H9 (cell line): ENCODE data around the gene GLS. TPM values are rescaled to one million over a fixed set of nuclear protein-coding genes. Genes with fewer than 3 reads are reported as not detected.

ENCODE experiments used
- DNase-seq: peaks from one replicate; pipeline ENCODE4 v3.0.0-alpha.2; 2017
- H2AFZ ChIP-seq: one replicate; pipeline ENCODE4 v1.6.1; 2013; ENCODE audit warnings: mild to moderate bottlenecking, low read length, control low read depth, moderate library complexity
- H2AK5ac ChIP-seq: 2 replicates; pipeline ENCODE4 v1.6.1; 2013; ENCODE audit warnings: low read length, control low read depth, mixed read lengths; ENCODE audit not compliant: insufficient read length
- H2BK120ac ChIP-seq: one replicate; pipeline ENCODE4 v1.6.1; 2013; ENCODE audit warnings: low read depth, mild to moderate bottlenecking, low read length, control low read depth, inconsistent platforms; ENCODE audit not compliant: poor library complexity, severe bottlenecking
- H2BK12ac ChIP-seq: 2 replicates; pipeline ENCODE4 v1.6.1; 2013; ENCODE audit warnings: low read length, control low read depth, mixed read lengths, low read depth; ENCODE audit not compliant: insufficient read length
- H2BK15ac ChIP-seq: 2 replicates; pipeline ENCODE4 v1.6.1; 2013; ENCODE audit warnings: low read depth, low read length, control low read depth
- H2BK20ac ChIP-seq: one replicate; pipeline ENCODE4 v1.6.1; 2013; ENCODE audit warnings: low read depth, mild to moderate bottlenecking, low read length, control low read depth, inconsistent platforms; ENCODE audit not compliant: poor library complexity, severe bottlenecking
- H2BK5ac ChIP-seq: 2 replicates; pipeline ENCODE4 v1.6.1; 2013; ENCODE audit warnings: low read length, control low read depth, mixed read lengths; ENCODE audit not compliant: insufficient read length
- H3K14ac ChIP-seq: 2 replicates; pipeline ENCODE4 v1.6.1; 2013; ENCODE audit warnings: low read length, control low read depth; ENCODE audit not compliant: insufficient read depth
- H3K18ac ChIP-seq: 2 replicates; pipeline ENCODE4 v1.6.1; 2013; ENCODE audit warnings: low read depth, mild to moderate bottlenecking, mixed read lengths, low read length, control low read depth; ENCODE audit not compliant: insufficient read length
- H3K23ac ChIP-seq: 2 replicates; pipeline ENCODE4 v1.6.1; 2013; ENCODE audit warnings: low read length, control low read depth, mixed read lengths, low read depth; ENCODE audit not compliant: insufficient read length
- H3K23me2 ChIP-seq: 2 replicates; pipeline ENCODE4 v1.6.1; 2013; ENCODE audit warnings: low read depth, mild to moderate bottlenecking, mixed read lengths, low read length, control low read depth; ENCODE audit not compliant: insufficient read length, poor library complexity, severe bottlenecking
- H3K27ac ChIP-seq: 2 replicates; pipeline ENCODE4 v1.5.1; 2013; ENCODE audit warnings: low read length, control low read depth, mixed read lengths, low read depth; ENCODE audit not compliant: insufficient read length
- H3K27me3 ChIP-seq: 2 replicates; pipeline ENCODE4 v1.6.1; 2013; ENCODE audit warnings: low read length, control low read depth, inconsistent platforms; ENCODE audit not compliant: insufficient read depth
- H3K4ac ChIP-seq: 2 replicates; pipeline ENCODE4 v1.6.1; 2013; ENCODE audit warnings: low read depth, mild to moderate bottlenecking, control low read depth, inconsistent platforms, low read length, moderate library complexity
- H3K4me1 ChIP-seq: 2 replicates; pipeline ENCODE4 v1.6.1; 2013; ENCODE audit warnings: low read length, control low read depth, inconsistent platforms; ENCODE audit not compliant: insufficient read depth
- H3K4me2 ChIP-seq: 2 replicates; pipeline ENCODE4 v1.6.1; 2013; ENCODE audit warnings: low read length, control low read depth, mixed read lengths; ENCODE audit not compliant: insufficient read length, insufficient read depth
- H3K56ac ChIP-seq: 2 replicates; pipeline ENCODE4 v1.6.1; 2013; ENCODE audit warnings: low read depth, mild to moderate bottlenecking, mixed read lengths, low read length, control low read depth; ENCODE audit not compliant: insufficient read length
- H3K79me1 ChIP-seq: 2 replicates; pipeline ENCODE4 v1.6.1; 2013; ENCODE audit warnings: low read depth, mild to moderate bottlenecking, moderate library complexity, low read length, control low read depth, inconsistent platforms; ENCODE audit not compliant: insufficient read depth, poor library complexity, severe bottlenecking
- H3K79me2 ChIP-seq: 2 replicates; pipeline ENCODE4 v1.6.1; 2013; ENCODE audit warnings: low read length, control low read depth, inconsistent platforms; ENCODE audit not compliant: insufficient read depth
- H3K9ac ChIP-seq: 2 replicates; pipeline ENCODE4 v1.6.1; 2013; ENCODE audit warnings: low read length, control low read depth, mixed read lengths; ENCODE audit not compliant: insufficient read length; ENCODE audit errors: extremely low read depth
- H3K9me3 ChIP-seq: one replicate; pipeline ENCODE4 v1.6.1; 2013; ENCODE audit warnings: low read depth, low read length, inconsistent platforms; ENCODE audit not compliant: control insufficient read depth
- H3T11ph ChIP-seq: one replicate; pipeline ENCODE4 v1.6.1; 2013; ENCODE audit warnings: mild to moderate bottlenecking, low read length, control low read depth, inconsistent platforms
- H4K20me1 ChIP-seq: one replicate; pipeline ENCODE4 v1.6.1; 2013; ENCODE audit not compliant: control insufficient read depth, insufficient read length, insufficient read depth
- H4K5ac ChIP-seq: 2 replicates; pipeline ENCODE4 v1.6.1; 2013; ENCODE audit warnings: low read depth, mild to moderate bottlenecking, mixed read lengths, low read length, control low read depth; ENCODE audit not compliant: insufficient read length
- H4K8ac ChIP-seq: replicated peaks from 2 replicates; pipeline ENCODE4 v1.6.1; 2013; ENCODE audit warnings: low read length, control low read depth, mixed read lengths, low read depth; ENCODE audit not compliant: insufficient read length
- H4K91ac ChIP-seq: 2 replicates; pipeline ENCODE4 v1.6.1; 2013; ENCODE audit warnings: low read depth, mild to moderate bottlenecking, moderate library complexity, mixed read lengths, low read length, control low read depth; ENCODE audit not compliant: insufficient read length
- H3K27ac Mint-ChIP-seq, 3 experiments: 2 replicates in 2 of 3; 3 replicates in 1 of 3; pipeline ENCODE4 v1.8.0; 2020 to 2021; ENCODE audit warnings: mixed read lengths in 3 of 3, mild to moderate bottlenecking in 1 of 3, moderate library complexity in 1 of 3
- H3K27me3 Mint-ChIP-seq: 2 replicates; pipeline ENCODE4 v1.8.0; 2021; ENCODE audit warnings: low read depth, mild to moderate bottlenecking, moderate library complexity, mixed read lengths
- H3K36me3 Mint-ChIP-seq, 3 experiments: 2 replicates in 2 of 3; 3 replicates in 1 of 3; pipeline ENCODE4 v1.8.0; 2020 to 2021; ENCODE audit warnings: low read depth in 3 of 3, mixed read lengths in 3 of 3; ENCODE audit not compliant: insufficient read depth in 1 of 3
- H3K4me1 Mint-ChIP-seq, 2 experiments: 2 replicates each; pipeline ENCODE4 v1.8.0; 2020; ENCODE audit warnings: mixed read lengths in 2 of 2
- H3K4me3 Mint-ChIP-seq, 2 experiments: 2 replicates in 1 of 2; 3 replicates in 1 of 2; pipeline ENCODE4 v1.8.0; 2020 to 2021; ENCODE audit warnings: mild to moderate bottlenecking in 2 of 2, mixed read lengths in 2 of 2, moderate library complexity in 1 of 2
- H3K9me3 Mint-ChIP-seq, 2 experiments: 2 replicates in 1 of 2; 3 replicates in 1 of 2; pipeline ENCODE4 v1.8.0; 2020; ENCODE audit warnings: mild to moderate bottlenecking in 2 of 2, mixed read lengths in 2 of 2, moderate library complexity in 1 of 2
- CTCF ChIP-seq: fragments of 200-600 bp; sonication (generic); conservative IDR thresholded peaks from 3 replicates; pipeline ENCODE4 v1.8.0; 2021; ENCODE audit warnings: antibody characterized with exemption, mild to moderate bottlenecking
- WGBS: extraction: QIAGEN DNeasy Blood & Tissue Kit; methylation state at CpG from one replicate; pipeline ENCODE4 v1.1.7; 2013; ENCODE audit warnings: missing lambda C conversion rate, low lambda C conversion rate, mixed read lengths; ENCODE audit not compliant: insufficient read length; ENCODE audit errors: extremely low coverage; 5-methylcytosine and 5-hydroxymethylcytosine counted together
- total RNA-seq: library from RNA; stranded (reverse); gene quantifications from 2 replicates; pipeline ENCODE4 v1.2.1, GENCODE V29; 2021

Gene GLS
- total RNA-seq, 1 experiment from 2014 or later: 69.3 TPM

- Histone ChIP-seq H3K23ac (no peak overlapping the region), H3K9ac (no peak overlapping the region), H3K14ac (no peak overlapping the region), H2BK12ac (no peak overlapping the region), H4K5ac (no peak overlapping the region), H3K27me3 (no peaks in the 10 kb centered on the region), H3K9me3 (no peaks in the 10 kb centered on the region), H3K56ac (no peak overlapping the region), H2BK5ac (no peak overlapping the region), H4K8ac (no peak overlapping the region), H3K79me2 (no peaks in the 10 kb centered on the region), H3K79me1 (no peaks in the 10 kb centered on the region), H3K23me2 (no peaks in the 10 kb centered on the region), H3K18ac (no peak overlapping the region), H4K91ac (no peak overlapping the region), H2BK20ac (no peak overlapping the region), H3K4ac (no peak overlapping the region), H2BK15ac (no peak overlapping the region), H3T11ph (no peak overlapping the region), H3K4me2 (no peak overlapping the region), H2AFZ (no peak overlapping the region), H2AK5ac (no peak overlapping the region), H3K4me1 (no peaks in the 10 kb centered on the region), H2BK120ac (no peak overlapping the region), H4K20me1 (no peaks in the 10 kb centered on the region), H3K27ac (no peak overlapping the region)
- no peak for TF ChIP-seq CTCF
- no peak overlapping the region for H3K4me3 Mint-ChIP-seq
- H3K4me1 Mint-ChIP-seq: no peaks in the 10 kb centered on the region
- no peaks in the 10 kb centered on the region for H3K9me3 Mint-ChIP-seq
- DNase-seq: no peak
- no peak overlapping the region for H3K27ac Mint-ChIP-seq
- H3K36me3 Mint-ChIP-seq: peaks cover 51 to 93% (median 93%) of the 10 kb centered on the region in 3 experiments; a peak in 6 of 7 replicates
- WGBS: no CpG with 5 or more reads among the region's 1 CpG
- H3K27me3 Mint-ChIP-seq: no peaks in the 10 kb centered on the region
Measured at GRCh38 chr2:190981733-190982132, 101.1 kb downstream of the GLS start.
